ENCODE measurements around the gene CDKN2AIP. TPM values are rescaled to one million over a fixed set of nuclear protein-coding genes. Genes with fewer than 3 reads are reported as not detected.
A peak's percentile ranks its signal among the peaks of the same experiment; 100 is the strongest.

CDKN2AIP gene
- total and polyA plus RNA-seq, 2 of the 4 experiments (the other 2 are of a cell fraction) = 11.0 to 16.8 TPM

DNA sequence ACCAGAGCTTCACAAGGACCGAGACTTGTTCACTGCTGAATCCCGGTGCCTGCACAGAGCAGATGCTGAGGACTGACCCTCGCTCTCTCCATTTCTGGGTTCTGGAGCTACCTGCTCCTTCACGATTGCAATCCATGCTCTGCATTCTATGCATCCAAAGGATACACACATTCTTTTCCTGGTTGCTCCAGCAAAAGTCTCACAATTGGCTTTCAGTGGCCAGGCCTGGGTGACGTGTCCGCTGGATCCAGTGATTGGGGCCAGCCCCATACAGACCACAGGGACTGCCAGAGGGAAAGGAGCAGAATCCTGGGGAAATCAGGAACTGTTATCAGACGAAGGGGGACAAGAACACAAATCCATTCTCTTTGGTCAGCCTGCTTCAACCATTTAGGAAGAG, 14.9 kb upstream of the CDKN2AIP start:
- ChIA-PET POLR2A (ENCODE audit: unreplicated experiment) (no interaction called here), CTCF (no interaction called here)
- Histone ChIP-seq H2BK20ac (ENCODE audit: low read depth, low read length) (no peak overlapping the region), H2BK120ac (ENCODE audit: low read depth, low read length) (no peak overlapping the region), H3K9me3 (ENCODE audit: control insufficient read depth, insufficient read depth, low read length) (no peaks in the 10 kb centered on the region), H4K20me1 (ENCODE audit: insufficient read depth, low read length) (no peaks in the 10 kb centered on the region), H4K91ac (ENCODE audit: insufficient read depth, low read depth, low read length) (no peak overlapping the region), H3K4me3 (ENCODE audit: insufficient read depth, low read depth, low read length) (no peak overlapping the region), H3K4me2 (ENCODE audit: low read depth, low read length) (no peak overlapping the region), H4K5ac (ENCODE audit: low read depth, low read length) (no peak overlapping the region), H3K9me1 (ENCODE audit: insufficient read depth, low read length) (no peaks in the 10 kb centered on the region), H2BK15ac (ENCODE audit: low read depth, low read length) (no peak overlapping the region), H3K14ac (replicated peaks; ENCODE audit: low read depth, low read length) (no peak overlapping the region), H3K23ac (ENCODE audit: low read depth, low read length) (no peak overlapping the region), H3K4me1 (ENCODE audit: control insufficient read depth, insufficient read depth, low read length) (no peaks in the 10 kb centered on the region), H4K8ac (ENCODE audit: low read depth in 2 of 2, low read length in 2 of 2) (no peak overlapping the region), H3K79me1 (ENCODE audit: low read depth in 1 of 2, low read length in 2 of 2) (no peaks in the 10 kb centered on the region), H3K27ac (ENCODE audit: insufficient read depth, low read length) (no peak overlapping the region), H2AFZ (replicated peaks; ENCODE audit: low read length, poor library complexity) (peak overlapping the region; percentile 51), H3K4ac (ENCODE audit: low read depth, low read length) (no peak overlapping the region), H2AK9ac (replicated peaks; ENCODE audit: low read depth, low read length, poor library complexity) (no peak overlapping the region), H3K27me3 (ENCODE audit: control insufficient read depth, insufficient read depth, low read length) (no peaks in the 10 kb centered on the region; the same call in 1 of the 2 replicates), H3K18ac (ENCODE audit: low read depth, low read length) (no peak overlapping the region), H3K9ac (ENCODE audit: low read depth, low read length) (no peak overlapping the region), H3K56ac (ENCODE audit: extremely low read depth, insufficient read depth, low read length) (no peak overlapping the region), H2AK5ac (ENCODE audit: low read depth, low read length) (no peak overlapping the region), H2BK5ac (ENCODE audit: low read depth, low read length, poor library complexity, severe bottlenecking) (no peak overlapping the region), H3K36me3 (ENCODE audit: control insufficient read depth, insufficient read depth, low read length) (no peaks in the 10 kb centered on the region)
- BruUV-seq (replicated peaks) = no TSS peak
- 93% methylated on average over 3 of the region's 7 CpGs; no CpG with 5 or more reads in 1 of the 2 experiments for WGBS, 2 experiments (ENCODE audit: extremely low coverage in 2 of 2, insufficient read length in 1 of 2)
- DNase-seq (no peak), ATAC-seq (ENCODE audit: low read depth) (no peak)
- in situ Hi-C loops (cut with MboI; ENCODE audit: low sequenced_read_pairs) (no loop called here), dilution Hi-C loops (cut with HindIII; ENCODE audit: low sequenced_read_pairs, unreplicated experiment) (no loop called here), intact Hi-C loops (cut with micrococcal nuclease) (no loop called here)
- no peak for TF ChIP-seq RCOR1 (IDR thresholded peaks at IDR 0.05; ENCODE audit: insufficient replicate concordance, low read length)
- no peak for TF ChIP-seq SMC3 (IDR thresholded peaks at IDR 0.05; ENCODE audit: low read depth, low read length)
- no peak for TF ChIP-seq CHD1 (IDR thresholded peaks at IDR 0.05; ENCODE audit: low read depth, low read length)
- no peak for TF ChIP-seq MAZ (IDR thresholded peaks at IDR 0.05; ENCODE audit: borderline replicate concordance, low read depth, low read length)
- no peak for TF ChIP-seq BHLHE40 (IDR thresholded peaks at IDR 0.05; ENCODE audit: low read depth, low read length)

Measured in IMR-90 (cell line).